GM04504 (cell line): ENCODE measurements around the gene ABHD3.
"Not testable (repeated sequence)": the region's sequence is repeated elsewhere in the genome, so short reads cannot be mapped to it uniquely, and the experiment has no call there.

Source experiments
- DNase-seq: peaks from one replicate; pipeline ENCODE4 v3.0.0-alpha.2; 2012; ENCODE audit warnings: low read depth

Gene ABHD3

DNA sequence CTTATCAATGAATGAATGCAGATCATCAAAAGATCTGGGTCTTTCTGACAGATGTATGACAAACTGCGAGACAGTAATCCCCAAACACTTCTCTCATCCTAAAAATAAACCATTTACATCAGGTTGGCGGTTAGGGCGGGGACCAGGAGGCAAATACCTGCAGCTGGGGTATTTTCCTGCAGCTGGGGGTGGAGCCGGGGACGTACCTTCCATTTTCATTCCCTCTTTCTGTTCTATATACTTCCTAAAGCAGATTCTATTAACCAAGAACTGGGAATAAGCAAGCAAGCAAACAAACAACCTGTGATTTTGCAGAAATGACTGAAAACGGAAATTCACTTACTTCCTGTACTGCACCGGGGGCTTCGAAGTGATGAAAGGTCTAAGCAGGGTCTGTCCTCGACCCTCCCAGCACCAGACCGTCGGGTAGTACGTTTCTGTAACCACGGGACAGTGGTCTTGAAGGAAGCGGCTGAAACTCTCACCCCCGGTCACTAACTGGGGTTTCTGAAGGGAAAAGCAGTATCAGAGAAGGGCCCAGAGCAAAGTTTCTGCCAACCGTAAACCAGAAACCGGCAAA lies 1.2 kb downstream of the ABHD3 start:
- DNase-seq = no peak

DNA sequence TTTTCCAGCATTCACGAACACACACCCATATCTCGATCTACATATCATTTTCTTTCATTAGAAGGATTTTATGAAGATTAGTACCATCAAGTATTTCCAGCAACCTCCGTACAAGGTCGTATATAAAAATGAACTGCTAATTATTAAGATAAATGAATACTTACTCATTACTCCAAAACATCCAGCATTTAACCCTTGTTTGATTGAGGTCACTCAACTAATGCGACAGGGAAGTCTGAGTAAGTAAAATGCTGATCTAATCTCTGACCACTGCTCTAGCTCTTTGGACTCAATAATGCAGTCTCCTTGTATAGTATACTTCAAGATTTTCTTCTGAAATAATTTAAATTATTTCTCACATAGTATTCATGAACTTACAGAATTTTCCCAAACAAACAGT lies 2.0 kb downstream of the ABHD3 start:
- no peak for DNase-seq

DNA sequence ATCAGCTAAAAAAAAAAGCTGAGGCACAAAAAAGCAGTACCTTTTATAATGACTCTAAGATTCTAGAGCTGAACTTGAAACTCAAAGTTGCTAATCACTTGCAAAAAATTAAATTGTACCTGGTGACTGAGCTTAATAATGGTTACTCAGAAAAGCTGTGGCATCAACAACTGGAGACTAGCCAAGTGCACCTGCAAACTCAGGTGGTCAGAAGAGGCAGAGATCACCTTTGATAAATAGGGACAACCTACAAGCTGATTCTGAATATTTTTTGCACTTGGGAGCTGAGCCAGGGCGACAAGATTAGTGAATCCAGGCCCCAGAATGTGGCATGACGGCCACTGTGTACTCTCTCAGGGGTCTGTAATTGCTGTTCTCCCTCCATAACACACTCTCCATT lies 3.0 kb downstream of the ABHD3 start:
- DNase-seq = no peak

DNA sequence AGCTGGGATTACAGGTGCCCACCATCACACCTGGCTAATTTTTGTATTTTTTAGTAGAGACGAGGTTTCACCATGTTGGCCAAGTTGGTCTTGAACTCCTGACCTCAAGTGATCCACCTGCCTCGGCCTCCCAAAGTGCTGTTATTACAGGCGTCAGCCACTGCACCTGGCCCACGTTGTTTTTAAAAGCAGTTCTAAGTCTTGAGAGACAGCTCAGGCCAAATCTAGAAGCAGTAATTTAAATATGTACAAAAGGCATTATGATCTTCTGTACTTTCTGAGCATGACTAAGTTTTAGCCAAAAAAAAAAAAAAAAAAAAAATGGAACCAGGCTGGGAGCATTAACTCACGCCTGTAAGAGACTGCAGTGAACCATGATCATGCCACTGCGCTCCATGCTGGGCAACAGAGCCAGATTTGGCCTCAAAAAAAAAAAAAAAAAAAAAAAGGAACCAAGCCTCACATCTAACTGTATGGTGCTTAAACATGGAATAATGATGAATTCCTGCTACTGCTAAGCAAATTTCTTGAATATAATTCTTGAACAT lies 4.0 kb downstream of the ABHD3 start:
- DNase-seq = no peak

DNA sequence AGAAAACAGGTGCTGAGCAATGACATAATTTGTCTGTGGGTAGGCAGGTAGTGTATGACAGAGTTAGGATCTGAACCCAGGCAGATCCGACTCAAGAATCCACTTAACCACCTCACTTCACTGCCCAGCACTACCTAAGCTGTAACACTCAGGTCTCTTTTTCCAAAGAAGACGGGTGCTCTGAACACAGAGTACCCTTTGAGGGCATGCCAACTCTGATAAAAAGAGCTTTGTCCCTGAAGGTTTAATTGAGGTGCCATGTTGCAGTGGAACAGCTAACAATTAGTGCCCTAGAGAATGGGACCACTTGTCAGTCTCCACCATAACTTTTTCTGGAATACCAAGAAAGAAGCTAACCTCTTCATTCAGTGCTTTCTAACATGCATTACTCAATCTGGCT lies 11.3 kb downstream of the ABHD3 start:
- DNase-seq = no peak

DNA sequence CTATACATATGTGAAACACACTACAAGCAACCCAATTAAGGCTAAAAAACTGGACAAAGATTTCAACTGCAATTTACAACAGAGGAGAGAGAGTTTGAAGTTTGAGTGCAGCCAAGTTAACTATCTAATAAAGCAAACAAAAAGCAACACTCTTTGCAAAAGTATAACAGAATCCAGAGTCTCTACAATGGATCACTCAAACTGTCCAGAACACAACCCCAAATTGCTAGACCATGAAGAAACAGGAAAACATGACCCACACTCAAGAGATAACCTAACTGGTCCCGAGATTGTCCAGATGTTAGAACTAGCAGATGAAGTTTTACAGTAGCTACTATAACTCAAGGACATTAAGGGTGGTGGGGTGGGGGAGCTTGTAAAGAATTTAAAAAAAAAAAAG lies 14.8 kb downstream of the ABHD3 start:
- DNase-seq = no peak

DNA sequence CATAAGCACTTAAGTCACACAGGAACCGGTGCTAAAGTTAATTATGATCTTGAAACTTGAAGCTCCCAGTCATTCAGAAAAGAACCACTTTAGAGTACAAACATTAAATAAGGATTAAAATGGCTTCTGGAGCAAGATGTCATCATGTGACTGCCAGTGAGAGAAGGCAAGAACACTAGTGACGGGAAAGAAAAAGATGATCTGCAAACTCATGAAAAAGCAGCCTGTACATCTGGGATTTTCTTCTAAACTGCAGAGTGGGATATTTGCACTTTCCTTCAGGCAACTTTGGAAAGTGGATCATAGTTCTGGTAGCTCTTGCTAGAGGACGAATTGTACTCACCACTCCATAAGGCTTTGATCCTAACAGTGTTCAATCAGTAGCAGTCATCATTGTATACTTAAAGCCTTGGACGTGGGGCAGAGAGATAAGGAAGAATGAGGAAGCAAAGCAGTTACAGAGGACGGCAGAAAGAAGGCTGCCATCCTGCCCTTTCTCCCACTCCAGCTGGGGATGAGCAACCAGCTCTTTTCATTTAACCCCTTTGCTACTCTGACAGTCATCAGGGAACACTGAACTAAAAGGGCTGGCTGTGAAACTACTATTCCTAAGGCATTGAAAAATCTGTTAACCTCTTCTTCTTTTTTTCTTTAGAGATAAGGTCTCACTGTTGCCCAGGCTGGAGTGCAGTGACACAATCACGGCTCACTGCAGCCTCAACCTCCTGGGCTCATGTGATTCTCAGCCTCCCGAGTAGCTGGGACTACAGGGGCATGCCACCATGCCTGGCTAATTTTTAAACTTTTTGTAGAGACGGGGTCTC lies 18.1 kb downstream of the ABHD3 start:
- DNase-seq = no peak

DNA sequence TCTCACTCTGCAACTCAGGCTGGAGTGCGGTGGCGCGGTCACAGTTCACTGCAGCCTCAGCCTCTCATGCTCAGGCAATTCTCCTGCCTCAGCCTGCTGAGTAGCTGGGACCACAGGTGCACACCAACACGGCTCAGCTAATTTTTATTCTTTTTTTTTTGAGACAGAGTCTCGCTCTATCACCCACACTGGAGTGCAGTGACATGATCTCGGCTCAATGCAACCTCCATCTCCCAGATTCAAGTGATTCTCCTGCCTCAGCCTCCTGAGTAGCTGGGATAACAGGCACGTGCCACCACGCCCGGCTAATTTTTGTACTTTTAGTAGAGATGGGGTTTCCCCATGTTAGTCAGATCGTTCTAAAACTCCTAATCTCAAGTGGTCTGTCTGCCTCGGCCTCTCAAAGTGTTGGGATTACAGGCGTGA lies 19.0 kb downstream of the ABHD3 start:
- DNase-seq = not testable (repeated sequence)

DNA sequence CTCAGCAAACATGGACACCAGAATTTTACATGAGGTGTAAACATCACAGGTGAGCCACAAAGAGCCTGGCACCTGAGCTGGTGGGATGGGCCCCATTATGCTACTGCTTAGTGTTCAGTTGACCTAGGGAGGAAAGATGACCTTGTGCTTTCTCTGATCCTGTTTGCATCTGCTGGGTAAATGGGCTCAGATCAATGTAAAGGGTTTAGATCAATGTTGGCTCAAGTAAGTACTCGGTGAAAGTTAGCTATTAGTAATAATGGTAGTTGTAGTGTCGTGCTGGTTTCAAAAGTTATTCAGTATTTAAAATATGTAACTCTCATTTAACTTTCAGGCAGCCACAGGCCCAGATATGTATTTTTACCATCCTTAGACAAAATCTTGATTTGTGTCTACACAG lies 19.8 kb downstream of the ABHD3 start:
- no peak for DNase-seq

DNA sequence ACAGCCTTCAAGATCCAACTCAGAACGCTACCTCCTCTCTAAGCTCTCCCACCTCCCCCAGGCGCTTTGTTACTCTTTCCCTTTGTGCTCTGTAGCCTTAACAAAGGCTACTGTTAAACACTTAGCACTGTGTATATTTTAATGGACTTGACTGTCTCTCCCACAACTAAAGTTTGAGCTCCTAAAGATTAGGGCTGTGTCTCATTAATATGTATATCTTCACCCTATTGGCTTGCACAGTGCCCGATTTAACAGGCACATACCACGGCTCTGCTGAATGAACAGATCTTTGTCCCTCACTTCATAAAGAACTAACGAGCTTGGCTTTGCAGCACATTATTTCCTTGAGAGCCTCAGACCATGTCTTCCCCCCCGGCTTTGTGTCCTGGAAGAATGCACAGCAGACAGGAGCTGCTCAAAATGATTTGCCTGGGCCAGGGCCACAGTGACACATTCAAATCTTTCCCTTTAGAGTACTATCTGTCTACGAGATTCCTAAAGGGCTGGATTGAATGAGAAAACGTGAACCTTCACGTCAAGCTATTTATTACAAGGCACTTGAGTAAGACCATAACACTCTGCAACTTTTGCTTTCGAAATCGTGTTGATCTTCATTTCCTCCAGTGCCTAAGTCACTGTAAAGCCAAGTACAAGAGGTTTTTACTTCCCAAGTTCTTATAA lies 22.1 kb downstream of the ABHD3 start:
- peak; percentile 46 for DNase-seq

DNA sequence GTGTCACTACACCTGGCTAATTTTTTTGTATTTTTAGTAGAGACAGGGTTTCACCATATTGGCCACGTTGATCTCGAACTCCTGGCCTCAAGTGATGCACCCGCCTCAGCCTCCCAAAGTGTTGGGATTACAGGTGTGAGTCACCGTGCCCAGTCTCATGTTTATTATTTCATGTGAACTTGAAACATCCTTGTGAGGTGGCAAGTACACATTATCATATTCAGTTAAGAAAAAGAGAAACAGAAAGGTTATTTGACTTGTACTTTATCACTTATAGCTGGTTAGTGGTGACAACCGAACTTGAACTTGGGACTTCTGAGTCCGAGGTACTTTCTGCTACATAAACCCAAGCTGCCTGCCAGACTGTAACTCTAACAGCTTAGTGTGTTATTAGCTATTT lies 24.4 kb downstream of the ABHD3 start:
- DNase-seq = no peak

DNA sequence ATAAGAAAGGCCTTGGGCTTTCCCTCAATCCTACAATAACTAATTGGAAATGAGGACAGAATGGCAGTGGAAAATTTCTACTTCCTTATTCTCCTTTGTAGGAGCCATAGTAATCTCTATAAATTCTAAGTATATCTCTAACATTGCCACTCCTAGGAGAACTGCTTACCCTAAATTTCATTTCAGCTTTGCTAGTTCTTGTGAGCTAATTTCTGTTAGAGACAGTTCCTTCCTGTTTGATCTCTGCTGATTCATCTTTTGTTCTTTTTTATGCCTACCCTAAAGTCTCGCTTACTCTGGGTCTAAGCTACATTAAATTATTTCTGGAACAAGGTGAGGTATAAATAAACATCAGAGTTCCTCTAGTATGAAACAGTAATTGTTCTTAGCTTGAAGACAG lies 25.7 kb downstream of the ABHD3 start:
- DNase-seq = no peak

DNA sequence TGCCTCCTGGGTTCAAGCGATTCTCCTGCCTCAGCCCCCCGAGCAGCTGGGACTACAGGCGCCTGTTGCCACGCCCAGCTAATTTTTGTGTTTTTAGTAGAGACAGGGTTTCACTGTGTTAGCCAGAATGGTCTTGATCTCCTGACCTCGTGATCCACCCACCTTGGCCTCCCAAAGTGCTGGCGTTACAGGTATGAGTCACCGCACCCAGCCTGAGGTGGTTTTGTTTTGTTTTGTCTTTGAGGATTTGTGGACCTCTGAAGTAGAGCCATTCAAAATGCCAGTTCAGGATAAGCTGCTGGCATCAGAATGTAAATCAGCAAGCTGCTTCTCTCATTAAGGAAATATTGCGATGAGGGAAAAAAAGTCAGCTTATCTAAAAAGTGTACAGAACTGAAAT lies 29.2 kb downstream of the ABHD3 start:
- DNase-seq = not testable (repeated sequence)

DNA sequence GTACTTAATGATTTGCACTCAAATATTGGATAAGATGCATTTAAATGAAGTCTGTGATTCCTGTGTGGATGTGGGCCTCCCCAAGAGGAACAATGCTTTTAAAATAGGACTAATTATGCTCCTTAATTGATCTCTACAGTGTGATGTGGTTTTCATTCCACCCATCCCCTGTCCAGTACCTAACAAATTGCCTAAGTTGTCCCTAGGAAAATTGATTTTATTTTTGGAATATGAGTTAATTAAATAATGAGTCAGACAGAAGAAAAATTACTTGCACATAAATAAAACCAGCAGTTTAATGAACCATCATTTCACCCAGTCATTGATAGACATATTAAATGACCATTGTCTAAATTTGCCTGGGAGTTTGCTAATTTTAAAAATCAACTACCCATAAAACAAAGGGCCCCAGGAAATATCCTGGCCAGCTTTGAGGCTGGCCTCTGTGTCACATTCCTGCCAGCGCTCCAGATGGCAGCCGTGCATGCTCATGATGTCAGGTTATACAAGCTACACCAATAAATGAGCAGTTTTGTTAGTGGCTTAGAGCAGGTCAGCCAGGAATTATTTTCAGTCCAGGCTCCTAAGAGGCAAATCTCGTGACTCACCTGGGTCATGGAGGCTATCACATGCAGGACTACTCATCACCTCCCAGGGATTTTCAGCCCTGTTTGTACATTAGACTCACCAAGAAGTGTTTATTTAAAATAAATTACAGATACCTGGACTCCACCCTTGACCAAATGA lies 31.9 kb downstream of the ABHD3 start:
- DNase-seq = peak; percentile 38

DNA sequence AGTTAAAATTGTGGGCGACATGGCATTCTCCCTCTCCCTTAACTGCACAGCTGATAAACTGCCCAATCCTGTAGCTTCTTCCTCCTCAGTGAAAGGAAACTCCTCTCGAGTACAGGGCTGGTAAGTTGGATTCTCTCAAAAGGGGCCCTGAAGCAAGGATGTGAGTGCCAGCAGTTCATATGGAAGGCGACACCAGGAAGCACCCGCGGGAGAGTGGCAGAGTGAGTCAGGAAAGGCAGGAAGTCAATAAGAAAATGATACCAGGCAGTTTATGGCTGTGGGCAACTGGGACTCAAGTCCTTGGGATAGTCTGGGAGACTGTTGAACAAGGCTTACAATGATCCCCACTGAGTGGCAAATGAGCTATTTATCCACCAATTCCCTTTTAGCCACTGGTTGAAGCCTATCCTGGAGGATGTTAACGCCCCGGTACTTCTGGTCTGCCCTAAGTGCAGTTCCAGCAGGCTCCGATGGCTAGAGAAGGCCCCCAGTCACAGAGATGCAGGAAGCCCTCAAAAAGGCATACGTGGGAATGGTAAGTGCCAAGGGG lies 34.8 kb downstream of the ABHD3 start:
- no peak for DNase-seq

DNA sequence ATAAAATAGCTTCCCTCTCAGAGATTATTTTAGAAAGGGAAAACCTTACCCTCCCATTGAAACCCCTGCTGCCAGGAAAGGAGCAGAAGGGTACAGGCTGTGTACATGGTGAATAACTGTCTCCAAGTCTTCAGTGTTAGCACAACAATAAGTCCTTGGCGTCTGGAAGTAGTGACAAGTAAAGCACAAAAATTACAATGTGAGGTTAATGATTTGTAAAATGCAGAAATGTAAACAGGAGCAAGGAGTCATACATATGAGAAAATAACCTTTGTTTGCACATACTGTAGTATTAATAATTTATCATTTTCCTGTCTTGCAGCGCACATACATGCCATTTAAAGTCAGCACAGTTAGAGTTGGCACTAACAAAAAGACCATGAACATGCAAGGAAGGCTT lies 40.5 kb downstream of the ABHD3 start:
- no peak for DNase-seq

DNA sequence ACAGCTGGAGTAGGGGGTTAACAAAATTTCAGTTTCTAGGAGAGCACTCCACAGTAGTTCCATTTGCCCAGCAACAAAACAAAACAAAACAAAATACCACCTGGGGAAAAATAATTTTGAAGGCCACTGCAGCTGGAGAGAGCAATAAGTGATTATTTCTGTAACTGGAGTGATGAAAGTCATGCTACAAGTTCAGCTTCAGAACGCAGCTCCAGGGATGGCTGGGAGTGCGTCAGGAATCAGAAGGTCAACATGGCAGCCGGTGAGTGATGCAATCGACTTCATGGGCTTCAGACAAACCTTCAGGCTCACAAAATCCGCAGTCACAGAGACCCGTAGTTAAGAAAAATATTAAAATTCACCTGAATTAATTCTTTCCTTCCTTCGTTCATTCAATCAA lies 41.0 kb downstream of the ABHD3 start:
- DNase-seq = no peak

DNA sequence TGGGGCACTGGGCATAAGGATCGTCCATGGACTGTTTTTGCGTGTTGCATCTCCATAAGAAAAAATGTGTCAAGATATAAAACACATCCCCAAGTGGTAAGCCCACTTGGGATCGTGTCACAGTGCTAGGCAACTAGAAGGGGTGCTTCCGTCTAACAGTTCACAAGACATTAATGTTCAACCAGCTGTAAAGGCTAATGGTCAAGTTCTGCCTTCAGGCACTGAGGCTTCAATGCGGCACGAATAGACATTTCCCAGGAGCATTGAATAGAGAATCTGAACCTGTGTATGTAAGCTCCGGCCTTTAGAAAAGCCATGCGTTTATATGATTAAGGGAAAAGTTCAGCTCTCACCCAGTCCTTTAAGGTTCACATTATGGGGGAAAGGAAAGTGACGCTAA lies 42.0 kb downstream of the ABHD3 start:
- no peak for DNase-seq

DNA sequence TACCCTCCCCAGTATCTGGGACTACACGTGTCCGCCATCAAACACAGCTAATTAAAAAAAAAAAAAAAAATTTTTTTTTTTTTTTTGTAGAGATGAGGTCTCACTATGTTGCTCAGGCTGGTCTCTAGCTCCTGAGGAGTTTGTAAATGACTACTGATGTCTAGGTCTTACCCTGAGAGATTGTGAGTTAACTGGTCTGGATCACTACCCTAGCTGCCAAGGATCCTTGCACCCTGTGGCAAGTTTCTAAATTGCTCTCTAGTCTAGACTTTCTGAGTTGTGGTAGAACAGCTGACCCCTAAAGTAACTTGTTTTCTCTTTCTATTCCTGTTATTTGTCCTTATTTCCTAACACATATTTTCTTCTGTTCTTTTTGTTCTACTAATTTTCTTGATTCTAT lies 44.5 kb downstream of the ABHD3 start:
- DNase-seq = no peak

DNA sequence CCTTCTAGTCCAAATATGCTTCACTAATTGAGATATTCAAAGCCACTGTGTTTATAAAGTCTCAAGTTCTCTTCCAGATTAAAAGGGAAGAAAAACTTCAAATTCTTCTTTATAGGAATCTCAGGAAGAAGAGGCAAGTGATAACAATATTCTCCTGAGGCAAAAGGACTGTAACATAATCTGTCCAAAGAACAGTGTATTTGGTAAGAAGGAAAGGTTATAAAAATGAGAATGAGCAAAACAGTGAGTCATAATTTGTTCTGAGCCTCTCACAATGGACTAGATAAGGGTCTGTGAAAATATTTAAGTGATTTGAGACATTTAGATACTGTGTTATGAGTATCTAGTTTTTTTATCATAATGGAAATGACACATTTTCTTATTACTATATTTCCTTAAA lies 48.2 kb downstream of the ABHD3 start:
- DNase-seq = no peak

DNA sequence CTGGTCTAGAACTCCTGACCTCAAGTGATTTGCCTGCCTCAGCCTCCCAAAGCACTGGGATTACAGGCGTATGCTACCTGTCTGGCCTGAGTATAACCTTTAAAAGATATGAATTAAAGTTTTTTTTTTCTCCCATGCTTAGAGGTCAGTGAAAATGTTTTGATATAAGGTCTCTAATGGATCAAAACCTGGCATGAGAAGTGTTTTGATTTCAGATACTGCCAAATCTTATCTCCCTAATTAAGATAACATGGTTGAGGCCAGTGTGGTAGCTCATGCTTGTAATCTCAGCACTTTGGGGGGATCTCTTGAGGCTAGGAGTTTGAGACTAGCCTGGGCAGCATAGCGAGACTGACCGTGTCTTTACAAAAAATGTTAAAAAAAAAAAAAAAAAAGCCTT lies 51.2 kb downstream of the ABHD3 start:
- DNase-seq = no peak

DNA sequence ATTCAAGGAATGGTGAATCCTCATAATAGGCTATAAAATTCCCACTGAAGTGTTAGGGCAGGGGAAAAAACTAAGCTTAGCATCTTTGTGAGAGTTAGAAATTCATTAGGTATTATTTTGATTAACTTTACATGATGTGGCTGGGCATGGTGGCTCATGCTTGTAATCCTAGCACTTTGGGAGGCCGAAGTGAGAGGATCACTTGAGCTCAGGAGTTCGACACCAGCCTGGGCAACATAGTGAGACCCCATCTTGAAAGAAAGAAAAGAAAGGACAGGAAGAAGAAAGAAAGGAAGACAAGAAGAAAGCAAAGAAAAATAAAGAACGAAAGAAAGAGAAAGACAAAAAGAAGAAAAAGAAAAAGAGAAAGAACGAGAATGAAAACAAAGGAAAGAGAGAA lies 52.5 kb downstream of the ABHD3 start:
- no peak for DNase-seq
